ENCODE measurements around the gene ATP2B2. TPM values are rescaled to one million over a fixed set of nuclear protein-coding genes. Genes with fewer than 3 reads are reported as not detected.

ATP2B2 gene
- total and polyA plus RNA-seq, 10 of the 15 experiments (the other 5 are each of a cell fraction or from before 2014, with no cell fraction given), result 0.04 TPM; not detected in 9

GRCh38 chr3:10497439-10497838, 7.9 kb downstream of the ATP2B2 start (continued):
- TF ChIP-seq MLLT1 (IDR thresholded peaks at IDR 0.05) (no peak), SMARCA5 (IDR thresholded peaks at IDR 0.05) (no peak), BCL3 (IDR thresholded peaks at IDR 0.05; ENCODE audit: borderline replicate concordance, insufficient read depth, low read depth, low read length, poor library complexity, severe bottlenecking) (no peak), ZBED1 (IDR thresholded peaks at IDR 0.05; ENCODE audit: borderline replicate concordance) (no peak), NFXL1 (IDR thresholded peaks at IDR 0.05; ENCODE audit: borderline replicate concordance) (no peak)

GRCh38 chr3:10496121-10496863, 9.1 kb downstream of the ATP2B2 start:
- no TSS peak for BruUV-seq (replicated peaks)
- H4K20me1 ChIP-seq (ENCODE audit: control insufficient read depth, insufficient read depth), result no peaks in the 10 kb centered on the region
- ChIA-PET POLR2A (no interaction called here), SMC1A (ENCODE audit: uncharacterized antibody, unreplicated experiment) (no interaction called here), CTCF (no interaction called here), RAD21 (ENCODE audit: unreplicated experiment) (no interaction called here)
- no peak for FAIRE-seq
- in situ Hi-C loops (cut with MboI), result no loop called here
- no peak for ATAC-seq
- no peaks in the 10 kb centered on the region for H3K4me1 ChIP-seq (ENCODE audit: control insufficient read depth, insufficient read depth, low read length)
- H3K27me3 ChIP-seq (replicated peaks in 1 of 2; ENCODE audit: control insufficient read depth in 2 of 2, insufficient read depth in 2 of 2, low read length in 1 of 2), result no peaks in the 10 kb centered on the region; a peak in 2 of 4 replicates
- no peak overlapping the region for H3K4me3 ChIP-seq
- H3K27ac ChIP-seq (ENCODE audit: control insufficient read depth, insufficient read depth), result no peak overlapping the region
- H3K9me3 ChIP-seq (replicated peaks; ENCODE audit: control insufficient read depth, insufficient read depth, low read length), result no peaks in the 10 kb centered on the region
- WGBS (ENCODE audit: insufficient coverage, insufficient replicate concordance, low lambda C conversion rate, missing lambda C conversion rate), result 19% methylated on average over 11 of the region's 11 CpGs
- no peaks in the 10 kb centered on the region for H3K36me3 ChIP-seq (ENCODE audit: control insufficient read depth in 2 of 2, insufficient read depth in 2 of 2, low read length in 1 of 2)
- H2AFZ ChIP-seq (ENCODE audit: control insufficient read depth, low read depth, low read length), result no peak overlapping the region
- DNase-seq (ENCODE audit: low read depth, low spot score), result no peak
- TF ChIP-seq ZBED1 (IDR thresholded peaks at IDR 0.05; ENCODE audit: borderline replicate concordance) (no peak), ZSCAN29 (IDR thresholded peaks at IDR 0.05) (no peak), DPF2 (IDR thresholded peaks at IDR 0.05) (no peak), RCOR1 (conservative IDR thresholded peaks at IDR 0.05; ENCODE audit: low read depth, low read length) (no peak), SUZ12 (IDR thresholded peaks at IDR 0.05; ENCODE audit: unreplicated experiment) (no peak)
- no peak overlapping the region for H3K9ac ChIP-seq (ENCODE audit: control insufficient read depth, insufficient read depth, low read length)
- no peaks in the 10 kb centered on the region for H3K79me2 ChIP-seq (ENCODE audit: control insufficient read depth, insufficient read depth, low read length)
- intact Hi-C loops (cut with micrococcal nuclease; ENCODE audit: unreplicated experiment), result no loop called here
- H3K4me2 ChIP-seq (ENCODE audit: control insufficient read depth, insufficient read depth), result no peak overlapping the region
